ENCODE results near the gene PHF21B.

DNA sequence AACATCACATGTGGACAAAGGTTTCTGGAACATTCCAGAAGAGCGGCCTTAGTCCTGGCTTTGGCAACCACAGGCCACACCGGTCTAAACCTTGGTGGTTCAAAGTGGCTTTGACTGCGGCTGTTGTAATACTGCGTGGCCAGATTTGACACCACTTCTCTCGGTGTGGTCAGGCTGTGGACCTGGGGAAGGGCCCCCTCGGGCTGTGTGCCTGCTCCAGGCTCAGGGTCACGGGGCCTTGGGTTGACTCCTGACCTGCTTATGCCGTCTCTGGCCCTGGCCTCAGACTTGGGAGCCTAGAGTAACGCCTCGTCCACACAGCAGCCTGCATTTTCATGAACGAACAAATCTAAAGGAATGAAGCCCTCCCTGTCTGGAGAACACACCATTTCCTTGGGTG is 118.0 kb downstream of the PHF21B start:
- TF ChIP-seq, protein P1, sequence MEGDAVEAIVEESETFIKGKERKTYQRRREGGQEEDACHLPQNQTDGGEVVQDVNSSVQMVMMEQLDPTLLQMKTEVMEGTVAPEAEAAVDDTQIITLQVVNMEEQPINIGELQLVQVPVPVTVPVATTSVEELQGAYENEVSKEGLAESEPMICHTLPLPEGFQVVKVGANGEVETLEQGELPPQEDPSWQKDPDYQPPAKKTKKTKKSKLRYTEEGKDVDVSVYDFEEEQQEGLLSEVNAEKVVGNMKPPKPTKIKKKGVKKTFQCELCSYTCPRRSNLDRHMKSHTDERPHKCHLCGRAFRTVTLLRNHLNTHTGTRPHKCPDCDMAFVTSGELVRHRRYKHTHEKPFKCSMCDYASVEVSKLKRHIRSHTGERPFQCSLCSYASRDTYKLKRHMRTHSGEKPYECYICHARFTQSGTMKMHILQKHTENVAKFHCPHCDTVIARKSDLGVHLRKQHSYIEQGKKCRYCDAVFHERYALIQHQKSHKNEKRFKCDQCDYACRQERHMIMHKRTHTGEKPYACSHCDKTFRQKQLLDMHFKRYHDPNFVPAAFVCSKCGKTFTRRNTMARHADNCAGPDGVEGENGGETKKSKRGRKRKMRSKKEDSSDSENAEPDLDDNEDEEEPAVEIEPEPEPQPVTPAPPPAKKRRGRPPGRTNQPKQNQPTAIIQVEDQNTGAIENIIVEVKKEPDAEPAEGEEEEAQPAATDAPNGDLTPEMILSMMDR (IDR thresholded peaks at IDR 0.05), result no peak
- TF ChIP-seq POLR2A (IDR thresholded peaks at IDR 0.05), result no peak

Measured in suprapubic skin (tissue), 3 donors.